CD8-positive, alpha-beta memory T cell (primary cell): Measurements from ENCODE around the gene TAGAP. TPM values are rescaled to one million over a fixed set of nuclear protein-coding genes. Genes with fewer than 3 reads are reported as not detected.

ENCODE experiments used
- CTCF ChIA-PET: fragments of 350-600 bp; sonication (Branson Sonifier 250); formaldehyde crosslinking; loops from one replicate; lab custom pipeline; 2021; ENCODE audit warnings: antibody characterized with exemption; lab: Charles Lee
- POLR2A ChIA-PET: fragments of 350-600 bp; sonication (Branson Sonifier 250); formaldehyde crosslinking; loops from one replicate; lab custom pipeline; 2021; ENCODE audit warnings: antibody characterized with exemption; lab: Charles Lee
- DNase-seq, 5 donors: peaks; one replicate each; pipeline versions ENCODE4 v3.0.0 to v3.0.0-alpha.2; 2020 to 2022; ENCODE audit warnings: mixed read lengths in 1 of 5
- H3K27ac ChIP-seq: one replicate; pipeline ENCODE4 v1.7.0; 2013; ENCODE audit warnings: low read depth, mild to moderate bottlenecking, low read length, moderate library complexity
- H3K27me3 ChIP-seq: 2 replicates; pipeline ENCODE4 v1.7.0; 2013; ENCODE audit warnings: low read length, mild to moderate bottlenecking; ENCODE audit not compliant: insufficient read depth, poor library complexity, severe bottlenecking
- H3K36me3 ChIP-seq: 2 replicates; pipeline ENCODE4 v1.7.0; 2013; ENCODE audit warnings: mild to moderate bottlenecking, low read length, moderate library complexity; ENCODE audit not compliant: insufficient read depth
- H3K4me1 ChIP-seq: 2 replicates; pipeline ENCODE4 v1.7.0; 2013; ENCODE audit warnings: mild to moderate bottlenecking, low read length, moderate library complexity; ENCODE audit not compliant: insufficient read depth
- H3K4me3 ChIP-seq: 2 replicates; pipeline ENCODE4 v1.7.0; 2013; ENCODE audit warnings: mild to moderate bottlenecking, low read length
- H3K9me3 ChIP-seq: 2 replicates; pipeline ENCODE4 v1.7.0; 2013; ENCODE audit warnings: mild to moderate bottlenecking, low read length
- H3K27ac Mint-ChIP-seq, 8 donors: one replicate each; pipeline ENCODE4 v1.8.0; 2020 to 2021; ENCODE audit warnings: mixed read lengths in 8 of 8, mild to moderate bottlenecking in 6 of 8, inconsistent platforms in 3 of 8, moderate library complexity in 3 of 8
- H3K27me3 Mint-ChIP-seq, 2 donors: one replicate each; pipeline ENCODE4 v1.8.0; 2020 to 2021; ENCODE audit warnings: mixed read lengths in 2 of 2, mild to moderate bottlenecking in 1 of 2, moderate library complexity in 1 of 2
- H3K36me3 Mint-ChIP-seq, 3 donors: one replicate each; pipeline ENCODE4 v1.8.0; 2020 to 2021; ENCODE audit warnings: mixed read lengths in 3 of 3, inconsistent platforms in 1 of 3, mild to moderate bottlenecking in 1 of 3
- H3K4me1 Mint-ChIP-seq, 3 donors: one replicate each; pipeline ENCODE4 v1.8.0; 2020 to 2021; ENCODE audit warnings: mixed read lengths in 3 of 3, inconsistent platforms in 1 of 3, mild to moderate bottlenecking in 1 of 3
- H3K4me3 Mint-ChIP-seq, 7 donors: one replicate each; pipeline ENCODE4 v1.8.0; 2020 to 2021; ENCODE audit warnings: mixed read lengths in 7 of 7, mild to moderate bottlenecking in 6 of 7, moderate library complexity in 4 of 7, inconsistent platforms in 2 of 7
- H3K9me3 Mint-ChIP-seq, 5 donors: one replicate each; pipeline ENCODE4 v1.8.0; 2020 to 2022; ENCODE audit warnings: mixed read lengths in 5 of 5, mild to moderate bottlenecking in 3 of 5, moderate library complexity in 2 of 5, inconsistent platforms in 1 of 5
- polyA plus RNA-seq: library from polyadenylated mRNA; unstranded; fragments of 300-500 nt; fragmentation: Illumina TruSeq; gene quantifications from one replicate; pipeline ENCODE4 v1.2.3, GENCODE V29; 2021
- total RNA-seq, 2 experiments: library from RNA; stranded (reverse); gene quantifications; one replicate each; pipeline ENCODE4 v1.2.3, GENCODE V29; 2021

Gene TAGAP
- total and polyA plus RNA-seq, 3 experiments from 2014 or later = 140 to 193 (median 145) TPM

DNA sequence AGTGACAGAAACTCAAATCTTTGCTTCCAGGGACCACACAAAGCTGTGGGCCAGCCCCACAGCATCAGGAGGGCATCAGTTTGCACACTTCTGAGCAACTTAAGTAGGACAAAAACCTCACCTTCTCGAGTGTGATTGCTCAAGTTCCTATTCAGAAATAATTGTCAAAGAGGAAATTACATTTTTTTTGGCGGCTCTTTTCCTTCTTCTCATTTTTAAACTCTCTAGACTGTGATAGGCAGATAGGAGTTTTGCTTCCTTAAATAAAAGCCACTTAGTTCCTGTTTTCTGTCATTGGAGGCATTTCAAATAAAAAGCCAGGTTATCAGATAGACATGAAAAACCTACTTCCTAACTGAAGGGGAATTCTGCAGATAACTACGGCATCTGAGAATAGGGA is 11.2 kb upstream of the TAGAP start:
- Mint-ChIP-seq H3K9me3 (peaks cover 0 to 1% (median 0%) of the 10 kb centered on the region in 5 donors), H3K27me3 (no peaks in the 10 kb centered on the region), H3K4me1 (peaks cover 68 to 86% (median 84%) of the 10 kb centered on the region in 3 donors), H3K4me3 (peak overlapping the region; percentile 12 to 73 (median 61)), H3K36me3 (peaks cover 0 to 1% (median 0%) of the 10 kb centered on the region in 3 donors), H3K27ac (peak overlapping the region; percentile 74 to 93 (median 82))
- no peak for DNase-seq
- Histone ChIP-seq H3K4me1 (peaks cover 68% of the 10 kb centered on the region), H3K27me3 (no peaks in the 10 kb centered on the region), H3K36me3 (no peaks in the 10 kb centered on the region), H3K9me3 (no peaks in the 10 kb centered on the region), H3K4me3 (peak overlapping the region; percentile 24), H3K27ac (no peak overlapping the region)
- CTCF ChIA-PET = interaction anchor here (1.7 to 6.9 kb wide), 2 partner anchors 13 to 48 kb away, joined by 7 to 38 read pairs; no protein-coding TSS in a partner anchor
- POLR2A ChIA-PET = interaction anchor here (1.1 kb wide), 1 partner anchor 10 kb away, joined by 3 read pairs; no protein-coding TSS in a partner anchor

DNA sequence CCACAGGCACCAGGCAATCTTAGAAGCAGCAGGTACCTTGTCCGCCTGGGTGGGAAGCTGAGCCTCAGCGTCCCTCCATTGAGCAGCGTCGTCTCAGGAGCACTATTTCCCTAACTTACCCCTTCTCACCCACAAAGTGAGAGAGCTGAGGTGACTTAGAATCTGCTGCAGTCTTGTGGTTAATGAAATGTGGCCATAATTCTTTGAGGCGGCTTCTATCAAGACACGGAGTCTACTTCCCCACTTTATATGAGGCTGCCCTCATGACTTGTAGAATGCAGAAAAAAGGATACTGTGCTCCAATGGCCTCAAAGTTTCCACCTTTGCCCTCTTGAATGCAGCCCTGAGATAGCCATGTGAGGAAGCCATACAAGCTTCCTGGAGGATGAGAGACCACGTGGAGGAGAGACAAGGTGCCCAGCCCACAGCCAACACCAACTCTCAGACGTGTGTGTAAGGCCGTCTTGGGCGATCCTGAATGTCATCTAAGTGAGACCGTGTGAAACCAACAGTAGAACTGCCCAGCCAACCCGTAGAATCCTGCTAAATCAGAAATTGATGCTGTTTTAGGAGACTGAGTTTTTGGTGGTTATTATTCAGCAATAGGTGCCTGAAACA is 9.1 kb upstream of the TAGAP start:
- H3K27me3 Mint-ChIP-seq = no peaks in the 10 kb centered on the region
- H3K9me3 ChIP-seq = no peaks in the 10 kb centered on the region
- peak overlapping the region; percentile 14 to 90 (median 80) for H3K27ac Mint-ChIP-seq
- no peaks in the 10 kb centered on the region for H3K36me3 ChIP-seq
- peaks cover 0 to 1% (median 0%) of the 10 kb centered on the region in 5 donors for H3K9me3 Mint-ChIP-seq
- ChIA-PET POLR2A (interaction anchor here (0.5 to 2.4 kb wide), 4 partner anchors 9 to 51 kb away, joined by 5 to 20 read pairs (median 8); partner anchors contain the start of gene TAGAP), CTCF (interaction anchor here (0.9 to 6.9 kb wide), 8 partner anchors 9 to 56 kb away, joined by 3 to 38 read pairs (median 4); partner anchors contain the start of gene TAGAP)
- H3K27me3 ChIP-seq = no peaks in the 10 kb centered on the region
- H3K4me1 ChIP-seq = peaks cover 50% of the 10 kb centered on the region
- H3K4me3 Mint-ChIP-seq = peak overlapping the region in 6 of 7 donors; percentile 67 to 87 (median 72)
- H3K36me3 Mint-ChIP-seq = no peaks in the 10 kb centered on the region
- H3K4me3 ChIP-seq = no peak overlapping the region
- DNase-seq = peak in 1 of 5 donors; percentile 68
- H3K4me1 Mint-ChIP-seq = peaks cover 52 to 72% (median 67%) of the 10 kb centered on the region in 3 donors
- H3K27ac ChIP-seq = no peak overlapping the region

DNA sequence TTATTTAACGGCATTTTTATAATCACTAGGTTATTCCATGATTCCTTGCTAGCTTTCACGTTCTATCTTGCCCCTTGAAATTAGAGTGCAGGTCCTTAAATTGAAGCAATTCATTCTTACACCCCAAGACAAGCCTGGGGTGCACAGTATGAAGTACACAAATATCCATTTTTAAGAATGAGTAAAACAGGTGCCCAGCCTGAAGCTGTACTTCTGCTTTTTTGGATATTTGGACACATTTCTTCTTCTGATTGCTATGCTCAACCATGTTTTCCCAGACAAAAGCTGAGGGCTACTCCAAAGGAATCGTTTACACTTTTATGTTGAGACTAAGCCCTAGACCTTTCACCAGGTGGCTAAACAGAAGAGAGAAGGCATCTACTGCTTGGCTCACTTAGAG is 7.9 kb upstream of the TAGAP start:
- Mint-ChIP-seq H3K4me3 (peak overlapping the region in 1 of 7 donors; percentile 61), H3K4me1 (peaks cover 61 to 74% (median 70%) of the 10 kb centered on the region in 3 donors), H3K27me3 (no peaks in the 10 kb centered on the region), H3K36me3 (no peaks in the 10 kb centered on the region), H3K27ac (peak overlapping the region in 2 of 8 donors; percentile 51 to 88), H3K9me3 (peaks cover 0 to 1% (median 0%) of the 10 kb centered on the region in 5 donors)
- Histone ChIP-seq H3K4me3 (no peak overlapping the region), H3K4me1 (peaks cover 56% of the 10 kb centered on the region), H3K27me3 (no peaks in the 10 kb centered on the region), H3K9me3 (no peaks in the 10 kb centered on the region), H3K36me3 (no peaks in the 10 kb centered on the region), H3K27ac (no peak overlapping the region)
- ChIA-PET CTCF (interaction anchor here (3.3 to 6.9 kb wide), 3 partner anchors 10 to 51 kb away, joined by 16 to 38 read pairs (median 34); no protein-coding TSS in a partner anchor), POLR2A (interaction anchor here (0.6 to 2.4 kb wide), 4 partner anchors 9 to 55 kb away, joined by 5 to 20 read pairs (median 8); partner anchors contain the start of gene TAGAP)
- no peak for DNase-seq

- H3K27ac ChIP-seq = no peak overlapping the region
- Mint-ChIP-seq H3K4me3 (peak overlapping the region in 4 of 7 donors; percentile 47 to 66 (median 58)), H3K27me3 (peaks cover 0 to 3% of the 10 kb centered on the region in 2 donors), H3K27ac (peak overlapping the region in 7 of 8 donors; percentile 6 to 84 (median 70)), H3K36me3 (peaks cover 11 to 18% (median 14%) of the 10 kb centered on the region in 3 donors), H3K9me3 (peaks cover 0 to 1% (median 0%) of the 10 kb centered on the region in 5 donors), H3K4me1 (peaks cover 34 to 52% (median 42%) of the 10 kb centered on the region in 3 donors)
- CTCF ChIA-PET = no interaction called here
- H3K27me3 ChIP-seq = no peaks in the 10 kb centered on the region
- H3K4me1 ChIP-seq = peaks cover 26% of the 10 kb centered on the region
- DNase-seq = no peak
- POLR2A ChIA-PET = no interaction called here
- H3K4me3 ChIP-seq = no peak overlapping the region
- H3K36me3 ChIP-seq = peaks cover 9% of the 10 kb centered on the region
- H3K9me3 ChIP-seq = no peaks in the 10 kb centered on the region
Measured at GRCh38 chr6:159047891-159048685, 3.3 kb upstream of the TAGAP start.

DNA sequence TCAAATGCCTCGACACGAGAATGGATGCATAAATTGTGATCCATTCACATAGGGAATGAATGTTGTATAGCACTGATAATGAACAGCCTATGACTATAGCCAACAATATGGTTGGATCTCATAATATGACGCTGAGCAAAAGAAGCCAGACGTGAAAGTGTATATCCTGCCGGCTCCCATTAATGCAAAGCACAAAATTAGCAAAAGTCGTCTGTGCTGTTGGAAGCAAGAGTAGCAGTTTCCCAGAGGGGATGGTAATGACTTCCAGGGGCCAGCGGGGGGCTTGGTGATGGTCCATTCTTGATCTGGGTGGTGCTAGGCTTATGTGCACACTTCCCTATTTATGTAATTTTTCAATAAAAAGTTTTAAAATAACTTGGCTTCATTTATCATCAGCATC is 1.0 kb upstream of the TAGAP start:
- Mint-ChIP-seq H3K4me3 (peak overlapping the region; percentile 16 to 100 (median 100)), H3K36me3 (peaks cover 30 to 41% (median 37%) of the 10 kb centered on the region in 3 donors), H3K27ac (peak overlapping the region; percentile 76 to 100 (median 96)), H3K4me1 (peaks cover 46 to 62% (median 51%) of the 10 kb centered on the region in 3 donors), H3K27me3 (peaks cover 0 to 3% of the 10 kb centered on the region in 2 donors), H3K9me3 (peaks cover 0 to 1% (median 0%) of the 10 kb centered on the region in 5 donors)
- Histone ChIP-seq H3K27ac (no peak overlapping the region), H3K4me3 (peak overlapping the region; percentile 54), H3K36me3 (peaks cover 27% of the 10 kb centered on the region), H3K27me3 (no peaks in the 10 kb centered on the region), H3K4me1 (peaks cover 37% of the 10 kb centered on the region), H3K9me3 (no peaks in the 10 kb centered on the region)
- ChIA-PET POLR2A (no interaction called here), CTCF (interaction anchor here (1.6 to 11.8 kb wide), 3 partner anchors 34 to 60 kb away, joined by 4 to 288 read pairs (median 100); no protein-coding TSS in a partner anchor)
- no peak for DNase-seq

DNA sequence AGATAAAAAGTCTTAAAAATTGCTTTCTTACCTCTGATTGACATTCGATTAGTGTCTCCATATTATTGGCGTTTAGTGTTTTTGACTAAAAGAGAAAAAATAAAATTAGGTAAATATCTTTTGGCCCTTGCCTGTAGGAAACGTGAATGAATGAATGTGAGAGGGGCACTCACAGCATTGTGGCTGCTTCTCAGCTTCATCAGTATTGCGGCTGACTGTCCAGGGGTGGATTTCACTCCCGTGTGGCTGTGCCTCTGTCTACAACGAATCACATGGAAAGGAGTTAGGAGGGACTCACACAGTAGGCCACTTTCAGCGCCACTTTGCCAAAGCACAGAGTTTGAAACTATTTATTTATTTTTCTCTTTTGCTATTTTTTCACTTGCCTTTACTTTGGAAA is 844 bp downstream of the TAGAP start:
- Histone ChIP-seq H3K27me3 (no peaks in the 10 kb centered on the region), H3K27ac (peak overlapping the region; percentile 95), H3K9me3 (no peaks in the 10 kb centered on the region), H3K36me3 (peaks cover 40% of the 10 kb centered on the region), H3K4me3 (peak overlapping the region; percentile 89), H3K4me1 (peaks cover 54% of the 10 kb centered on the region)
- Mint-ChIP-seq H3K9me3 (peaks cover 0 to 1% (median 0%) of the 10 kb centered on the region in 5 donors), H3K4me1 (peaks cover 62 to 73% (median 69%) of the 10 kb centered on the region in 3 donors), H3K4me3 (peak overlapping the region; percentile 99 to 100 (median 100)), H3K27ac (peak overlapping the region; percentile 90 to 100 (median 98)), H3K36me3 (peaks cover 41 to 60% (median 55%) of the 10 kb centered on the region in 3 donors), H3K27me3 (peaks cover 0 to 3% of the 10 kb centered on the region in 2 donors)
- POLR2A ChIA-PET = interaction anchor here (0.6 to 4.8 kb wide), 10 partner anchors 9 to 225 kb away, joined by 3 to 66 read pairs (median 9); partner anchors contain the start of genes EZR and RSPH3
- no peak for DNase-seq
- CTCF ChIA-PET = interaction anchor here (0.6 to 11.8 kb wide), 21 partner anchors 8 to 91 kb away, joined by 3 to 288 read pairs (median 4); partner anchors contain the start of gene RSPH3

GRCh38 chr6:159043251-159043650 is 1.5 kb downstream of the TAGAP start:
- DNase-seq = peak in 2 of 5 donors; percentile 68 to 71
- H3K4me1 ChIP-seq = peaks cover 58% of the 10 kb centered on the region
- H3K4me3 ChIP-seq = peak overlapping the region; percentile 89
- H3K9me3 ChIP-seq = no peaks in the 10 kb centered on the region
- Mint-ChIP-seq H3K27me3 (peaks cover 0 to 3% of the 10 kb centered on the region in 2 donors), H3K36me3 (peaks cover 45 to 67% (median 58%) of the 10 kb centered on the region in 3 donors), H3K27ac (peak overlapping the region; percentile 90 to 100 (median 98)), H3K4me3 (peak overlapping the region; percentile 99 to 100 (median 100)), H3K9me3 (peaks cover 0 to 1% (median 0%) of the 10 kb centered on the region in 5 donors), H3K4me1 (peaks cover 60 to 72% (median 69%) of the 10 kb centered on the region in 3 donors)
- H3K27ac ChIP-seq = peak overlapping the region; percentile 95
- H3K27me3 ChIP-seq = no peaks in the 10 kb centered on the region
- CTCF ChIA-PET = interaction anchor here (0.7 to 11.8 kb wide), 17 partner anchors 9 to 173 kb away, joined by 3 to 288 read pairs (median 7); partner anchors contain the start of gene RSPH3
- POLR2A ChIA-PET = interaction anchor here (0.5 to 4.8 kb wide), 13 partner anchors 10 to 174 kb away, joined by 3 to 66 read pairs (median 13); partner anchors contain the start of gene RSPH3
- H3K36me3 ChIP-seq = peaks cover 44% of the 10 kb centered on the region
